Memory B cell (primary cell): Measurements from ENCODE around the gene ARHGAP31.
A peak's percentile ranks its signal among the peaks of the same experiment; 100 is the strongest.
"Not testable (repeated sequence)": the region's sequence is repeated elsewhere in the genome, so short reads cannot be mapped to it uniquely, and the experiment has no call there.

ENCODE experiments used
- ATAC-seq: fragments of 150-1000 bp; cut with Tn5 transposase; 2 replicates; pipeline ENCODE4 v1.10.0; 2021; ENCODE audit warnings: low read depth, mild to moderate bottlenecking, moderate library complexity
- DNase-seq, 2 donors: peaks; one replicate each; pipeline ENCODE4 v3.0.0; 2022; ENCODE audit warnings: low spot score in 2 of 2
- H3K27ac Mint-ChIP-seq: one replicate; pipeline ENCODE4 v1.8.0; 2022; ENCODE audit warnings: mild to moderate bottlenecking, moderate library complexity, mixed read lengths
- H3K27me3 Mint-ChIP-seq: one replicate; pipeline ENCODE4 v1.8.0; 2022; ENCODE audit warnings: mixed read lengths
- H3K36me3 Mint-ChIP-seq: one replicate; pipeline ENCODE4 v1.8.0; 2022; ENCODE audit warnings: mild to moderate bottlenecking, mixed read lengths
- H3K4me1 Mint-ChIP-seq: one replicate; pipeline ENCODE4 v1.8.0; 2022; ENCODE audit warnings: mixed read lengths
- H3K4me3 Mint-ChIP-seq: one replicate; pipeline ENCODE4 v1.8.0; 2022; ENCODE audit warnings: mild to moderate bottlenecking, moderate library complexity, mixed read lengths
- H3K9me3 Mint-ChIP-seq: one replicate; pipeline ENCODE4 v1.8.0; 2022; ENCODE audit warnings: mixed read lengths

The ARHGAP31 gene, protein sequence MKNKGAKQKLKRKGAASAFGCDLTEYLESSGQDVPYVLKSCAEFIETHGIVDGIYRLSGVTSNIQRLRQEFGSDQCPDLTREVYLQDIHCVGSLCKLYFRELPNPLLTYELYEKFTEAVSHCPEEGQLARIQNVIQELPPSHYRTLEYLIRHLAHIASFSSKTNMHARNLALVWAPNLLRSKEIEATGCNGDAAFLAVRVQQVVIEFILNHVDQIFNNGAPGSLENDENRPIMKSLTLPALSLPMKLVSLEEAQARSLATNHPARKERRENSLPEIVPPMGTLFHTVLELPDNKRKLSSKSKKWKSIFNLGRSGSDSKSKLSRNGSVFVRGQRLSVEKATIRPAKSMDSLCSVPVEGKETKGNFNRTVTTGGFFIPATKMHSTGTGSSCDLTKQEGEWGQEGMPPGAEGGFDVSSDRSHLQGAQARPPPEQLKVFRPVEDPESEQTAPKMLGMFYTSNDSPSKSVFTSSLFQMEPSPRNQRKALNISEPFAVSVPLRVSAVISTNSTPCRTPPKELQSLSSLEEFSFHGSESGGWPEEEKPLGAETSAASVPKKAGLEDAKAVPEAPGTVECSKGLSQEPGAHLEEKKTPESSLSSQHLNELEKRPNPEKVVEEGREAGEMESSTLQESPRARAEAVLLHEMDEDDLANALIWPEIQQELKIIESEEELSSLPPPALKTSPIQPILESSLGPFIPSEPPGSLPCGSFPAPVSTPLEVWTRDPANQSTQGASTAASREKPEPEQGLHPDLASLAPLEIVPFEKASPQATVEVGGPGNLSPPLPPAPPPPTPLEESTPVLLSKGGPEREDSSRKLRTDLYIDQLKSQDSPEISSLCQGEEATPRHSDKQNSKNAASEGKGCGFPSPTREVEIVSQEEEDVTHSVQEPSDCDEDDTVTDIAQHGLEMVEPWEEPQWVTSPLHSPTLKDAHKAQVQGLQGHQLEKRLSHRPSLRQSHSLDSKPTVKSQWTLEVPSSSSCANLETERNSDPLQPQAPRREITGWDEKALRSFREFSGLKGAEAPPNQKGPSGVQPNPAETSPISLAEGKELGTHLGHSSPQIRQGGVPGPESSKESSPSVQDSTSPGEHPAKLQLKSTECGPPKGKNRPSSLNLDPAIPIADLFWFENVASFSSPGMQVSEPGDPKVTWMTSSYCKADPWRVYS (N-terminal part only)

DNA sequence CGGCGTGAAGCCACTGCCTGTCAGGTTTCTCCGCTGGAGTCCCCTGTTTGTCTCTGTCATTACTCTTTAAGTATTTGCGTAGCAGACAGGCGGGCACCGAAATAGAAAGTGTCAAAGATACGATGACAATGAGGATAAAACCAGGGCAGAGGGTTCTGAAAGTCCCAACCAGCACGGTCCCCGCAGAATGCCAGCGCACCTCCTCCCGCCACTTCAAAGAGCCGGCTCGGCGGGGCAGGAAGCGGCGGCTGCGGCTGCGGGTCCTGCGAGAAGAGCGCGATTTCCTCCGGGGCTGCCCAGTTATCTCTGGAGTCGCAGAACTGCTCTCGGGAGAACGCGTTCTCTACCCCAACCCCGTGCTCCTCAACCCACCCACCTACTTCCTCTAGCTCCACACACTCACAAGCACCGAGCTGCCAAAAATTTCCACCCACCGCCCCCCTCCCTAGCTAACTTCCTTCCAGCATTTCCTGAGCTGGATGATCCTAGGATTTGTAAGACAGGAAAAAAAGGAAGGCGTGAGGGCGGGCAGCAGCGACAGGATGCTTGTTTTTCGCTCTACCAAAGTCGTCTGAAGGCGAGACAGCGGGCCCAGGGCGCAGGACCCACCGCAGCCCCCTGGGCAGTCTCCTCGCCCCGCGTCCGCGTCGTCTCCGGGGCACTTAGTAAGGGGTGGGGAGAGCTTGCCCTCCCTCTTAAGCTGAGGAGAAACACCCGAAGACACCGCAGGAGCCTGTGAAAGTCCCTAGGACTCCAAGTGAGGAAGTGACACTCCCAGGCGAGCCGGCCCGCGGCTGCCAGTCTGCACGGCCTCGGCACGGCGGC, at the start of gene ARHGAP31:
ARHGAP31 (plus strand) TSS at position 513 of the 825 bp plus-strand sequence. CDS start 522 bp downstream, outside the sequence.
- Mint-ChIP-seq H3K4me3 (peak within 1 kb of the TSS; percentile 90), H3K9me3 (no peaks in the 10 kb centered on the region), H3K27ac (peak within 1 kb of the TSS; percentile 97), H3K4me1 (peaks cover 47% of the 10 kb centered on the region), H3K27me3 (no peaks in the 10 kb centered on the region), H3K36me3 (no peaks in the 10 kb centered on the region)
- ATAC-seq (peak; percentile 81), DNase-seq (peak; percentile 73 to 78)

DNA sequence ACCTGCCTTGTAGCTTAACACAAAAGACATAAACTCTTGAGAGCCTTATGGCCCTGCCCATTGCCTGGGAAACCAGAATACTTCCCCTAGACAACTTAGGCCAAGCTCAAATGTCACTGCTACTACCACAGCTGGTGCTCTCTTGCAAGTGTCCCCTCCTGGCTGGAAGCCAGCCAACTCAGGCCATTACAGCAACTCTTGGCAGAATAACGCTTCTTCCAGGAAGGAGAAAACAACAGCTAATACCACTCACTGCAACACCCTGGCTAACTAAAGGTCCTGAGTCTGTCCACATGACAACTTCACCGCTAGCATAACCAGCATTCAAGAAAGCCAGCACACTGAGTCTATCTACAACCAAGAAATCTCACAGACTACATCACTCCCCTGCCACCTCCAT, 48.4 kb upstream of the ARHGAP31 start:
- no peaks in the 10 kb centered on the region for H3K27me3 Mint-ChIP-seq
- H3K27ac Mint-ChIP-seq: no peak overlapping the region

DNA sequence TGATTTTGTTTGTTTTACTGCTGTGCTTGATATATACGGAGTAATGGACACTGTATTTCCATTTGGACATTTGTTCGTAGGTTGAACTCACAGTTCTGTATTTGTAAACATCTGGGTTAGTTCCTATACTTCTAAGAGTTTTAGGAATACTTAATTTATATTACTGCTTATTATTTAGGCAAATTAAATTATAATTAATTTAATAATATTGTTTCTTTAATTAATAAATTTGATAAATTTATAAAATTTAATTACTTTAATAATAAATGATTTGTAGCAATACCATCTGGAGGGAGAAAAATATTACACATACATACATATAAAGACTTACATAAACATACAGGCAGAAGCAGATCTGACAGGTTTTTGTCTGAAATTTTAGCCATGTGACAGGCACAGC, 39.0 kb upstream of the ARHGAP31 start:
- H3K36me3 Mint-ChIP-seq: peaks cover 2% of the 10 kb centered on the region
- peaks cover 14% of the 10 kb centered on the region for H3K4me1 Mint-ChIP-seq
- DNase-seq (no peak), ATAC-seq (no peak)
- H3K4me3 Mint-ChIP-seq: no peak overlapping the region
- H3K27ac Mint-ChIP-seq: no peak overlapping the region
- no peaks in the 10 kb centered on the region for H3K9me3 Mint-ChIP-seq
- H3K27me3 Mint-ChIP-seq: no peaks in the 10 kb centered on the region

More for the DNA sequence above, 48.4 kb upstream of the ARHGAP31 start:
- Mint-ChIP-seq H3K4me1 (peaks cover 4% of the 10 kb centered on the region), H3K9me3 (peaks cover 12% of the 10 kb centered on the region), H3K36me3 (peaks cover 7% of the 10 kb centered on the region), H3K4me3 (no peak overlapping the region)
- no peak for ATAC-seq
- no peak for DNase-seq

DNA sequence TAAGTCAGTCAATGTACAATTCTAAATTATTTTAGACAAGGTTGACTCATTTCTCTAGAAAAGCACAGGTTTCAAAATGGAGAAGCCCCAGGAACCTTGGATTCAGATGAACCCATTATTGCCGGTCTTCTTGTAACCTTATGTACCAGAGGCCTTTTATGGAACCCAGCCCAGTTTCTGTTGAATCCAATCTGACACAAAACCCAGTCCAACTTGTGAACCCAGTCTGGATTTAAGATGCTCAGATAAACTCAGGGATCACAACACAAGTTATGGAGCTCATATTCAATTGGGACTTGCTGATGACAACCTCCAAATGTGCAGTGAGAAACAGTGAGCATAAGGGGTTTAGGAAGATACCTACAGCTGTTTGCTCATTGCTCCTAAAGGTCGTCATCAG, 37.1 kb upstream of the ARHGAP31 start:
- peaks cover 1% of the 10 kb centered on the region for H3K27me3 Mint-ChIP-seq
- DNase-seq (no peak), ATAC-seq (no peak)
- peak overlapping the region; percentile 82 for H3K27ac Mint-ChIP-seq
- H3K4me3 Mint-ChIP-seq: peak overlapping the region; percentile 21
- no peaks in the 10 kb centered on the region for H3K9me3 Mint-ChIP-seq
- peaks cover 14% of the 10 kb centered on the region for H3K4me1 Mint-ChIP-seq
- H3K36me3 Mint-ChIP-seq: peaks cover 2% of the 10 kb centered on the region

DNA sequence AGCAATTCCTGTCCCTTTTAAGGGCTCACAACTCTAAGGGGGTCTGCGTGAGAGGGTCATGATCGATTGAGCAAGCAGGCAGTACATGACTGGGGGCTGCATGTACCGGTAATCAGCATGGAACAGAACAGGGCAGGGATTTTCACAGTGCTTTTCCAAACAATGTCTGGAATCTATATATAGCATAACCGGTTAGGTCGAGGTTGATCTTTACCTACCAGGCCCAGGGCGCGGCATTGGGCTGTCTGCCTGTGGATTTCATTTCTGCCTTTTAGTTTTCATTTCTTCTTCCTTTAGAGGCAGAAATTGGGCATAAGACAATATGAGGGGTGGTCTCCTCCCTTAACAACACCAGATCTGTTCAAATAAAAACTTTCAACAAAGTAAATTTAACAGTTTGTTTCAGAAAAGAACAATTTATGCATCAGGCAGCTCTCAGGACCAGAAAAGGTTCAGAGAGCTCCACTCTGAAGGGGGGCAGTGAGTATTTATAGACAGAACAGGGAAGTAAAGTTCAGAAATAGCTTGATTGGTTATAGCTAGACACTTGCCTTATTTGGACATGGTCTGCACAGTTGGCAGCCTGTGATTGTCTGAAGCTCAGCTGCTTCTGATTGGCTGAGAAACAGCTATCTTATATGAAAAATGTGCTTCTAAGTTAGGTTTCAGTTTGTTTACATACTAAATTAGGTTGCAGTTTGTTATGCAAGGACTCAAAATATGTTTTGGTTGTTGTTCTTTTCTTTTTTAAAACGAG, 36.4 kb upstream of the ARHGAP31 start:
- H3K4me1 Mint-ChIP-seq: peaks cover 14% of the 10 kb centered on the region
- peak overlapping the region; percentile 82 for H3K27ac Mint-ChIP-seq
- ATAC-seq (peak; percentile 68), DNase-seq (no peak)
- H3K4me3 Mint-ChIP-seq: peak overlapping the region; percentile 21
- no peaks in the 10 kb centered on the region for H3K9me3 Mint-ChIP-seq
- peaks cover 1% of the 10 kb centered on the region for H3K27me3 Mint-ChIP-seq
- H3K36me3 Mint-ChIP-seq: peaks cover 2% of the 10 kb centered on the region

DNA sequence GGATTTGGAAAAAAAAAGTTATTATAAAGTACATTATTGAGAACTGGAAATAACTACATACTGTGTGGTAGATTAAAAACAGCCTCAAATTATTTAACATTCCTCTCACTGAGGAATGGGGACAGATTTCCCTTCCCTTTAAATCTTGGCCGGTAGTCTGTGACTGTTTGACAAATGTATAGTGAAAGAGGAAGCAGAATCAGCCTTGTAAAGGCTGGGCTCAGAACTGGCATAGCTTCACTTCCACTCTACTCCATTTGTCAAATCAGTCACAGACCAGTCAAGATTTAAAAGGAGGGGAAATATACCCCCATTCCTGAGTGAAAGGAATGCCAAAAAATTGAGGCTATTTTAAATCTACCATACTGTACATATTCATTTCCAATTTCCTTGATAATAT, 35.3 kb upstream of the ARHGAP31 start:
- Mint-ChIP-seq H3K9me3 (no peaks in the 10 kb centered on the region), H3K36me3 (peaks cover 2% of the 10 kb centered on the region), H3K4me1 (peaks cover 14% of the 10 kb centered on the region), H3K4me3 (no peak overlapping the region), H3K27ac (peak overlapping the region; percentile 45), H3K27me3 (peaks cover 1% of the 10 kb centered on the region)
- ATAC-seq: peak; percentile 94
- DNase-seq: no peak

DNA sequence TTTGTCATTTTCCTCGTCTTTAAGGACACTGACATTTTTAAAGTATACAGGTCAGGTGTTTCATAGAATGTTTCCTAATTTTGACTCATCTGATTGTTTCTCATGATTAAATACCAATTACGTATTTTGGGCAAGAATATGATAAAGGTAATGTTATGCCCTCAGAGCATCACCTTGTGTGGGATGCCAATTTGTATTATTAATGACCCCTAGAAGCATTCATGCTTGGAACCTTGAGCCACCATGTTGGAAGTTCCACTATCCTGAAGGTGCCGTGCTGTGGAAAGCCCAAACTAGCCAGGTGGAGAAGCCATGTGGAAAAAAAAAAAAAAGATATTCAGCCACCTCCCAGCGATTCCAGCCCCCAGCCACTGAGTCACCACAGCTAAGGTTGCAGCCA, 34.4 kb upstream of the ARHGAP31 start:
- no peak for DNase-seq

DNA sequence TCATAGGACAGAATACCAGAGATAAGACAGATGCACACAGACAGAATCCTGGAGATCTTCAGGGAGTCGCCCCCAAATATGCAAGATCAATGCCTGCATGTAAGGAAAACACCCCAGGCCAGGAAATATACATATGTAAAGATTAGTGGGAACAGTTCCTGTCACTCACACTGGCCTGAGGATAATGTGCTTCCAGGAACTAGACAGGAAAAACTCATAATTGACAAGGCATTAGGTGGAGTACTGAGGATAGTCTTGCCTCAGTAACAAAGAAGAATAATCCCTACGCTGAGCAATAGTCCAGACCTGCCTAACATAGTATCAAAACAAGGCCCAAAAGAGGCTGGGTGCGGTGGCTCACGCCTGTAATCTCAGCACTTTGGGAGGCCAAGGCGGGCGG, 33.1 kb upstream of the ARHGAP31 start:
- Mint-ChIP-seq H3K9me3 (no peaks in the 10 kb centered on the region), H3K27me3 (peaks cover 1% of the 10 kb centered on the region), H3K4me3 (no peak overlapping the region), H3K36me3 (no peaks in the 10 kb centered on the region), H3K4me1 (peaks cover 14% of the 10 kb centered on the region), H3K27ac (no peak overlapping the region)
- ATAC-seq (no peak), DNase-seq (no peak)

More for the DNA sequence above, 34.4 kb upstream of the ARHGAP31 start:
- Mint-ChIP-seq H3K27me3 (peaks cover 1% of the 10 kb centered on the region), H3K4me1 (peaks cover 14% of the 10 kb centered on the region), H3K27ac (no peak overlapping the region), H3K9me3 (no peaks in the 10 kb centered on the region), H3K4me3 (no peak overlapping the region), H3K36me3 (peaks cover 2% of the 10 kb centered on the region)
- ATAC-seq: no peak

DNA sequence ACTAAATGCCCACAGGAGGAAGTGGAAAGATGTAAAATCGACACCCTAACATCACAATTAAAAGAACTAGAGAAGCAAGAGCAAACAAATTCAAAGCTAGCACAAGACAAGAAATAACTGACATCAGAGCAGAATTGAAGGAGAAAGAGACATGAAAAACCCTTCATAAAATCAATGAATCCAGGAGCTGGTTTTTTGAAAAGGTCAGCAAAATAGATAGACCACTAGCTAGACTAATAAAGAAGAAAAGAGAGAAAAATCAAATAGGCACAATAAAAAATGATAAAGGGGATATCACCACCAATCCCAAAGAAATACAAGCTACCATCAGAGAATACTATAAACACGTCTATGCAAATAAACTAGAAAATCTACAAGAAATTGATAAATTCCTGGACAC, 24.0 kb upstream of the ARHGAP31 start:
- not testable (repeated sequence) for H3K36me3 Mint-ChIP-seq, H3K4me3 Mint-ChIP-seq, H3K4me1 Mint-ChIP-seq, H3K27ac Mint-ChIP-seq, H3K9me3 Mint-ChIP-seq, DNase-seq, H3K27me3 Mint-ChIP-seq, ATAC-seq

DNA sequence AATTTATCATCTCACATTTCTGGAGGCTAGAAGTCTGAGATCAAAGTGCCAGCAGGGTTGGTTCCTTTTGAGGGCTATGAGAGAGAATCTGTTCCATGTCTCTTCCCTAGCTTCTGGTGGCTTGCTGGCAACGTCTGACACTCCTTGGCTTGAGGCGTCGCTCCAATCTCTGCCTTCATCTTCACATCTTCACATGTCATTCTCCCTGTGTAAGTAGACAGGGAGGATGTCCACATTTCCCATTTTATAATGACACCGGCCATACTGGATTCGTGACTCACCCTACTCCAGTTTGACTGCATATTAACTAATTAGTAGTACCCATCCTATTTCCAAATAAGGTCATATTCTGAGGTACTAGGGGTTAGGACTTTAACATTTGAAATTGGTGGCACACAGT, 17.5 kb upstream of the ARHGAP31 start:
- no peak for ATAC-seq
- peaks cover 2% of the 10 kb centered on the region for H3K36me3 Mint-ChIP-seq
- H3K4me3 Mint-ChIP-seq: no peak overlapping the region
- H3K27ac Mint-ChIP-seq: no peak overlapping the region
- no peaks in the 10 kb centered on the region for H3K27me3 Mint-ChIP-seq
- DNase-seq: no peak
- peaks cover 3% of the 10 kb centered on the region for H3K9me3 Mint-ChIP-seq
- no peaks in the 10 kb centered on the region for H3K4me1 Mint-ChIP-seq

DNA sequence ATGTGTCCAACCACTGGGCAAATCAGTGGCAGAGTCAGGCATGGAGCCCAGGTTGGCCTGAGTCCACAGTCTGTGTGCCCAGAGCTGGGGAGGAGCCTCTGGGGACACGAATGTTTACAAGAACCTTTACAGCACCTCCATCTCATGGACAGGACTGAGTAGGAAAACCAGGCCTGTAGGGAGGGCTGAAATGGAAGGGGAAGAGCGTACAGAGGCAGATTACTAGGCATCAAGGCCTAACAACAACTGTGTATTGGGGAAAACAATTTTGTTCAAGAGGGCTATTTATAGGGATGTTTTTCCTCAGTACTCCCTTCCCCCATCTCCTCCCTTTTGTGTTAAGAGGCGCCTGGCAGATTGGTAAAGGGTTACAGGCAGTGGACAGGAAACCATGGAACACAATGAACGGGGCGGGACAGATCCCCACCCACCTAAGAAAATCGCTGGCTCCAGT, 15.1 kb upstream of the ARHGAP31 start:
- H3K27me3 Mint-ChIP-seq: no peaks in the 10 kb centered on the region
- peaks cover 9% of the 10 kb centered on the region for H3K36me3 Mint-ChIP-seq
- ATAC-seq: no peak
- no peak overlapping the region for H3K27ac Mint-ChIP-seq
- no peaks in the 10 kb centered on the region for H3K4me1 Mint-ChIP-seq
- H3K9me3 Mint-ChIP-seq: peaks cover 12% of the 10 kb centered on the region
- H3K4me3 Mint-ChIP-seq: no peak overlapping the region
- DNase-seq: no peak

DNA sequence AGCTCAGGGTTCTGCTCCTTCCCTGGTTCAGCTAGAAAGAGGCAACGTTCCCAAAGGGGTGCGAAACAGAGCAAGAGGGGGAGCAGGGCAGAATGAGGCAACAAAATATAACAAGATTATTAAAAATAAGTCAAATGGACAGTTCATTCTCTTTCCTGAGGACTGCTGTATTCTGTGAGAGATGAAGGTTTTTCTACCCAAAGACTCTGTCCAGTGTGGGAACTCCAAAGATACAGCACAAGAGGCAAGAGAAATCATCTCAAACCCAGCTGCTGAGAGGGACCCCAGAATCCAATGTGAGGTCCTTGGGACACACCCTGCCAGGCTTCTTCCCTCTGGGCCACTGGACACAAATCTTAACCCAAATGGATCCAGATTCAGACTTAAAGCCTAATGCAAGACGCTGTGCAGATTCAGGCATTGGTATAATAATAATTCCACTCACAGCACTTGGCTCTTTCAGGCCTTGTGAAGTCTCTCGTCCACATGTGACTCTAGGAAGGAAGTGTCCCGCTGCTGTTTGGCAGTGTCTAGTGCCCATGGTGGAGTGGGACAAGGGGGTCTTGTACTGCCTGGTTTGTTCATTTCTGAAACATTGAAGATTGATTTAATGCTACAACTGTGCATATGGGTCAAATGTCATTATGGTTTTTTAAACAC, 14.5 kb upstream of the ARHGAP31 start:
- no peak for ATAC-seq
- H3K4me3 Mint-ChIP-seq: no peak overlapping the region
- H3K27ac Mint-ChIP-seq: no peak overlapping the region
- no peak for DNase-seq
- peaks cover 12% of the 10 kb centered on the region for H3K9me3 Mint-ChIP-seq
- peaks cover 9% of the 10 kb centered on the region for H3K36me3 Mint-ChIP-seq
- H3K4me1 Mint-ChIP-seq: no peaks in the 10 kb centered on the region
- H3K27me3 Mint-ChIP-seq: no peaks in the 10 kb centered on the region
